Measurements from ENCODE around the gene LPCAT3.

The LPCAT3 gene

GRCh38 chr12:6928703-6929407 lies 89.4 kb downstream of the LPCAT3 start (continued):
- TF ChIP-seq ZSCAN18 (tag by site-specific recombination; IDR thresholded peaks at IDR 0.05) (no peak), ZNF518A (tag by site-specific recombination; conservative IDR thresholded peaks at IDR 0.05; ENCODE audit: low read depth) (no peak), ZSCAN16 (tag by site-specific recombination; IDR thresholded peaks at IDR 0.05) (no peak), ZNF510 (tag by site-specific recombination; IDR thresholded peaks at IDR 0.05; ENCODE audit: insufficient replicate concordance) (no peak), ZFP41 (tag by site-specific recombination; IDR thresholded peaks at IDR 0.05; ENCODE audit: borderline replicate concordance) (no peak), ZNF423 (tag by site-specific recombination; IDR thresholded peaks at IDR 0.05) (no peak), ZNF157 (tag by site-specific recombination; IDR thresholded peaks at IDR 0.05) (no peak), ZNF274 (IDR thresholded peaks at IDR 0.05; ENCODE audit: low read length) (no peak), ZNF274 (tag by site-specific recombination; IDR thresholded peaks at IDR 0.05; ENCODE audit: borderline replicate concordance) (no peak), ZBTB1 (tag by site-specific recombination; IDR thresholded peaks at IDR 0.05) (no peak), OSR2 (tag by site-specific recombination; IDR thresholded peaks at IDR 0.05) (no peak), ELK4 (IDR thresholded peaks at IDR 0.05; ENCODE audit: borderline replicate concordance, low read depth, low read length) (no peak), KLF8 (tag by site-specific recombination; IDR thresholded peaks at IDR 0.05) (0 out of 2 replicates have a peak, but pooled peaks have one; percentile 15), HOXD13 (CRISPR knock-in tag; IDR thresholded peaks at IDR 0.05; ENCODE audit: borderline replicate concordance) (no peak), REPIN1 (tag by site-specific recombination; IDR thresholded peaks at IDR 0.05; ENCODE audit: low read depth) (no peak), ZNF404 (tag by site-specific recombination; IDR thresholded peaks at IDR 0.05) (no peak), SP7 (tag by site-specific recombination; IDR thresholded peaks at IDR 0.05) (no peak), ZBTB6 (tag by site-specific recombination; IDR thresholded peaks at IDR 0.05) (no peak), ZNF112 (tag by site-specific recombination; IDR thresholded peaks at IDR 0.05) (no peak), ZNF621 (tag by site-specific recombination; IDR thresholded peaks at IDR 0.05) (no peak)
- TF ChIP-seq, protein P1, sequence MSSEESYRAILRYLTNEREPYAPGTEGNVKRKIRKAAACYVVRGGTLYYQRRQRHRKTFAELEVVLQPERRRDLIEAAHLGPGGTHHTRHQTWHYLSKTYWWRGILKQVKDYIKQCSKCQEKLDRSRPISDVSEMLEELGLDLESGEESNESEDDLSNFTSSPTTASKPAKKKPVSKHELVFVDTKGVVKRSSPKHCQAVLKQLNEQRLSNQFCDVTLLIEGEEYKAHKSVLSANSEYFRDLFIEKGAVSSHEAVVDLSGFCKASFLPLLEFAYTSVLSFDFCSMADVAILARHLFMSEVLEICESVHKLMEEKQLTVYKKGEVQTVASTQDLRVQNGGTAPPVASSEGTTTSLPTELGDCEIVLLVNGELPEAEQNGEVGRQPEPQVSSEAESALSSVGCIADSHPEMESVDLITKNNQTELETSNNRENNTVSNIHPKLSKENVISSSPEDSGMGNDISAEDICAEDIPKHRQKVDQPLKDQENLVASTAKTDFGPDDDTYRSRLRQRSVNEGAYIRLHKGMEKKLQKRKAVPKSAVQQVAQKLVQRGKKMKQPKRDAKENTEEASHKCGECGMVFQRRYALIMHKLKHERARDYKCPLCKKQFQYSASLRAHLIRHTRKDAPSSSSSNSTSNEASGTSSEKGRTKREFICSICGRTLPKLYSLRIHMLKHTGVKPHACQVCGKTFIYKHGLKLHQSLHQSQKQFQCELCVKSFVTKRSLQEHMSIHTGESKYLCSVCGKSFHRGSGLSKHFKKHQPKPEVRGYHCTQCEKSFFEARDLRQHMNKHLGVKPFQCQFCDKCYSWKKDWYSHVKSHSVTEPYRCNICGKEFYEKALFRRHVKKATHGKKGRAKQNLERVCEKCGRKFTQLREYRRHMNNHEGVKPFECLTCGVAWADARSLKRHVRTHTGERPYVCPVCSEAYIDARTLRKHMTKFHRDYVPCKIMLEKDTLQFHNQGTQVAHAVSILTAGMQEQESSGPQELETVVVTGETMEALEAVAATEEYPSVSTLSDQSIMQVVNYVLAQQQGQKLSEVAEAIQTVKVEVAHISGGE (tag by site-specific recombination; conservative IDR thresholded peaks at IDR 0.05; ENCODE audit: low read depth) = 0 out of 2 replicates have a peak, but pooled peaks have one; percentile 27
- TF ChIP-seq, protein P2, sequence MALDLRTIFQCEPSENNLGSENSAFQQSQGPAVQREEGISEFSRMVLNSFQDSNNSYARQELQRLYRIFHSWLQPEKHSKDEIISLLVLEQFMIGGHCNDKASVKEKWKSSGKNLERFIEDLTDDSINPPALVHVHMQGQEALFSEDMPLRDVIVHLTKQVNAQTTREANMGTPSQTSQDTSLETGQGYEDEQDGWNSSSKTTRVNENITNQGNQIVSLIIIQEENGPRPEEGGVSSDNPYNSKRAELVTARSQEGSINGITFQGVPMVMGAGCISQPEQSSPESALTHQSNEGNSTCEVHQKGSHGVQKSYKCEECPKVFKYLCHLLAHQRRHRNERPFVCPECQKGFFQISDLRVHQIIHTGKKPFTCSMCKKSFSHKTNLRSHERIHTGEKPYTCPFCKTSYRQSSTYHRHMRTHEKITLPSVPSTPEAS (tag by site-specific recombination; IDR thresholded peaks at IDR 0.05) = no peak
- TF ChIP-seq, protein P3, sequence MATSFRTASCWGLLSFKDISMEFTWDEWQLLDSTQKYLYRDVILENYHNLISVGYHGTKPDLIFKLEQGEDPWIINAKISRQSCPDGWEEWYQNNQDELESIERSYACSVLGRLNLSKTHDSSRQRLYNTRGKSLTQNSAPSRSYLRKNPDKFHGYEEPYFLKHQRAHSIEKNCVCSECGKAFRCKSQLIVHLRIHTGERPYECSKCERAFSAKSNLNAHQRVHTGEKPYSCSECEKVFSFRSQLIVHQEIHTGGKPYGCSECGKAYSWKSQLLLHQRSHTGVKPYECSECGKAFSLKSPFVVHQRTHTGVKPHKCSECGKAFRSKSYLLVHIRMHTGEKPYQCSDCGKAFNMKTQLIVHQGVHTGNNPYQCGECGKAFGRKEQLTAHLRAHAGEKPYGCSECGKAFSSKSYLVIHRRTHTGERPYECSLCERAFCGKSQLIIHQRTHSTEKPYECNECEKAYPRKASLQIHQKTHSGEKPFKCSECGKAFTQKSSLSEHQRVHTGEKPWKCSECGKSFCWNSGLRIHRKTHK (tag by site-specific recombination; IDR thresholded peaks at IDR 0.05) = no peak

All from HEK293 (cell line).